Stimulated activated naive CD8-positive, alpha-beta T cell treated with anti-CD3 and anti-CD28 coated beads, Interleukin-15, Interleukin-2, amounts not matched to agents 100 U/mL and 50 U/mL, for 24 hours (primary cell): ENCODE measurements around the gene OSBPL6.
A peak's percentile ranks its signal among the peaks of the same experiment; 100 is the strongest.
"Not testable (repeated sequence)": the region's sequence is repeated elsewhere in the genome, so short reads cannot be mapped to it uniquely, and the experiment has no call there.

Source experiments
- ATAC-seq: fragments of 150-1000 bp; cut with Tn5 transposase; one replicate; pipeline ENCODE4 v1.10.0; 2021
- DNase-seq: peaks from one replicate; pipeline ENCODE4 v3.0.0; 2021

Gene OSBPL6

GRCh38 chr2:178304333-178304732, 110.0 kb downstream of the OSBPL6 start:
- DNase-seq: no peak
- no peak for ATAC-seq

DNA sequence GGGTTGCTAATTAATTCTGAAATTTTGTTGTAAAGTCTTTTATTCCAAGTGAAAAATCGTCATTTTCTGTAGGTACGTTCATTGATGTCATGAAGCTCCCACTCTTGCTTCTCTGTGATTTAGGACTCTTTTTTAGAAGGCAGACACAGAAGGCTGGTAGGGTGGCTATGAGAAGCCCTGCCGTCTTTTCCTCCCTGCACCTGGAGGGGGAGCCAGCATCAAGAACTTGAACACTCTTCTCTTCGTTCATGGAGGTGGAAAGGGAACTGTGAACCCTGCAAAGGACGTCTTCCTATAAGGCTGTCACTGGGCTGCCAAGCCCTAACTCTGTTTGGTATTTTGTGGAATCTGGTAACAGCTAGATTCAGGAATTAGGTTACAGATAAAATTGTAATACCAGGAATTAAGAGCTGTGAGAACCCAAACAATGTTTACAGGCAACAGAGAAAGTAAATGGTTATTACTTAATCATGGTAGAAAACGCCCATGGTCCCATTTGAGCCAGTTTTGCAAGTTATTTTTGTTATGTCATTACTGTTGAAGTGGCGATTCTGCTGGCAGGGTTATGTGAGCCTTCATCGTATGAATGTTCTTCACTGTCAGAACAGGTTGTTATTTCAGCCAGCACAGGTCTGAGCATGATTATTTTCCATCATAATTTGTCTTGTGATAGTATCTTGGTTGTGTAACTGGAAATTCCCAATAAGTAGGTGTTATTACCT, 112.2 kb downstream of the OSBPL6 start:
- DNase-seq (peak; percentile 41), ATAC-seq (no peak)

GRCh38 chr2:178307650-178308049, 113.3 kb downstream of the OSBPL6 start:
- DNase-seq: no peak
- no peak for ATAC-seq

- ATAC-seq (no peak), DNase-seq (no peak)
Measured at GRCh38 chr2:178309541-178309940, 115.2 kb downstream of the OSBPL6 start.

DNA sequence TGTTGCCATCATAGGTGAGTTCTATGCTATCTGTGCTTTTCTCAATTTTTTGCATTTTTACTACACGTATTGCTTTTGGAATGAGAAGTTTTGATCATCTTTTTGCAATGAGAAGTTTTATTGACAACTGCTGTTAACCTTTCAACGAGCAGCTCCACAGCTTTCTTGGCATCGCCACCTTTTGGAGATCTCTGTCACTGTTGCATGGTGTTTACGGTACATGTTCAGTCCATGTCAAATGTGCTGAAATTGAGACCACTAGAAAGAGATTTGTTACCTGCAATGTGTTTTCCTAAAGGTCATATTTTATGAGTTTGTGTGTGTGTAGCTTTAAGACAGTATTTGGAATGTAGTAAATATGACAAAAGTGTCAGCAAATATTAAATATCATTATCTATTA, 120.8 kb downstream of the OSBPL6 start:
- ATAC-seq: no peak

DNA sequence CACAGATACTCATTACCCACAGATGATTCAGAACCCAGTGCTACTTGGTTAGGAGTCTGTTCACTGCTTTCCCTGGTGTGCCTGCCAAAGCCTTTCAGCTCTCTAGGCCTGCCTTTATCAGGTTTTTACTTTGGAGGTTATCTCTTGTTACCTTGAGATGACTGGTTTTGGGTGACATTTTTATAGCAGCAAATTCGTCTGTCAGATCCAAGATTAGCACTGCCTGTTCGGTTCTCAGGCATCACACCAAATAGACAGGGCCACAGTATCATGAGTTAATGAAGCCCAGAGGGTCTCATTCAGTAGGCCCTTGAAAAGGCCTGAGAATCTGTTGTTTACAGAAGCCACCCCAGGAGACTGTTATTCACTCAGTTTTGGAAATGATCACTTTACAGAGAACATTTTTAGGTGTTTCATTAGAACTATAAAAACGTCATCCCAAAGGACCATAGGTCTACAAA, 121.2 kb downstream of the OSBPL6 start:
- DNase-seq: no peak
- ATAC-seq: no peak

More for the DNA sequence above, 120.8 kb downstream of the OSBPL6 start:
- no peak for DNase-seq

DNA sequence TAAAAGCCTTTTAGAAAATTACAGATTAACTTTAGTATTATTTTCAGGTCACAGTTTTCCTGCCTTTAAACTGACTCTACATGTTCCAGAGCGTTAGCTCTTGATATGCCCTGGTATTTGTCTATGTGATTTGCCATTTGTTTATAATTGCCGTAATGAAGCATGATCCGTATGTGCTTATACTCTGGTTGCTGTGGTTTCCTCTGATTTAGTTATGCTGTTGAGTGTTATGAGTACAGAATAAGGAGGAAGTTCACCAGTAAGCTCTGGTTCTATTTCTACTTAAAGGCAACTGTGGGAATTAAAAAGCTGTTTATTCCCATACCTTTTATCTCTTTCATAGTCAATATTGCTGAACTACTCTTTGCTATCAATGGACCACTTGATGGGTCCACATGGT, 123.5 kb downstream of the OSBPL6 start:
- no peak for DNase-seq
- no peak for ATAC-seq

DNA sequence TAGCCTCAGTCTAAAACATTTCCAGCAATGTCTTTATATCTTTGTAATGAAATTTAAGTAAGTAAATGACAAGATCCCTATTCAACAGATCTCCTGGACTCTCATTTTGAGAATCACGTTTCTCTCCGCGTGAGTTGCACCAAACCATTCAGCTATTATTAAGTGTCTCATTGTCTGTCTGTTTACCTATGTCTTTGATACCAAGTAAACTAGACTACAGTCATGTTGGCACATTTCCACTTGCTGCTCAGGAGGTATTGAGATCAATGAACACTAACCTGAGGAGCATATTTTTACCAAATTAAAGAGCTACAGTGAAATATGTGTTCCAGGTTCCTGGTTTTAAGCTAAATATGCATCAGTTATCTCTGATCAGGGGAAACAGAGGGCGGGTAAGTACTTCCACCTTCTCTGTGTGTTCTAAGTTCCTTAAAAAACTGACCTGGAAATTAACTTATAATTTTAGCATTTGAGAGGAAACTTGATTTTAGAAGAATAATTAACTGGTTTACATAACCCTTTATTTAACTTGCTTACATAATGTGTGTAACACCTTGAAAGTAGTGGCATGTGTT, 125.8 kb downstream of the OSBPL6 start:
- DNase-seq (no peak), ATAC-seq (no peak)

DNA sequence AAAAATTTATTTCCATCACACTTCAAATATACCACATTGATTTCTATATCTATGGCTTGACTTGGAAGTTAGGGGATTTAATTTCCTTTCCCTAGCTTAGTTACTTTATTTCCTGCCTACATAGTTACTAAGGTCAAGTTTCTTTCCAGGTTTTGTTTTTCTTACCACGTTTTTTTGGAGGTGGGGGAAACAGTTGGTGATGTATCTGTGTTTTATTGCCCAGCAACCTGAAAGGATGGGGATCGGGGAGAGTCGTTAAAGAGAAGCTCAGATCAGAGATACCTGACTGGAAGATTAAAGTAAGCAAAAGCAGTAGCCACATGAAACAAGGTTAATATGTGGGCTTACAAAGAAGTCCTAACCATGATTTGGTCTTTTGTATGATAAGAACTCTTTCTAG, 127.8 kb downstream of the OSBPL6 start:
- ATAC-seq (no peak), DNase-seq (no peak)

GRCh38 chr2:178323331-178323730, 129.0 kb downstream of the OSBPL6 start:
- ATAC-seq, DNase-seq: not testable (repeated sequence)

DNA sequence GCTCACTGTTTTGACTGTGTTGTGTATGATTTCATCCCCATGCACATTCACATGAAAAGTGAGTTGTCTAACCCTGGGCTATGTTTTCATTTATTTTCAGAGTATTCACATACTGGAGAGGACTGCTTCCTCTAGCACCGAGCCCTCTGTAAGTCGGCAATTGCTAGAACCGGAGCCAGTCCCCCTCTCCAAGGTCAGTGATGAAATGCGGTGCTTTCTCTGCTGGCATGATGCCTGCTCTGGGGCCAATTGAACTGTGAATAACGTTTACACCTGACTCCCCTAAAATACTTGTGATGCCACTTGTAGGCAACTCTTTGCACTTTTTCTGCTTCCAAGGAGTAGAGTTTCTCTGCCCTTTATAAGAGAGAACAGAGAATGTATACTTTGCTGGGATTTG, 129.8 kb downstream of the OSBPL6 start:
- no peak for ATAC-seq

GRCh38 chr2:178325268-178325667, 131.0 kb downstream of the OSBPL6 start:
- DNase-seq: no peak
- ATAC-seq: no peak

More for the DNA sequence above, 129.8 kb downstream of the OSBPL6 start:
- no peak for DNase-seq

DNA sequence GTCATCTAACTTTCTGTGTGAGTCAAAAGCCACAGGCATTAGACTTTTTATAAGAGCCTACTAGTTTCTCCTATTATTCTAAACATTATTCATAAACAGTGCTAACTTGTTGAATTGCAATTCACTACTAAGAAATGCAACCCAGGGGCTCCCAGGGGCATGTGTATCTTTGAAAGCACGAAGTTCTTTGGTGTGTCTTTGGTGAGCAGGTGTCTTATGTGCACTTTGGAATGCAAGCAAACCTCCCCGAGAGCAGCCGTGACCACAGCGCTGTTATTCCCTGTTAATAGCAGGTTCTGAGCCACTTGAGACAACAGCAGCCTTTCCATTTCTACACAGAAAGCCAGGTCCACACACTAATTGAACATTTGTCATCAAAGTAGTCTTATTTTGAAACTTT, 133.2 kb downstream of the OSBPL6 start:
- ATAC-seq (no peak), DNase-seq (no peak)

DNA sequence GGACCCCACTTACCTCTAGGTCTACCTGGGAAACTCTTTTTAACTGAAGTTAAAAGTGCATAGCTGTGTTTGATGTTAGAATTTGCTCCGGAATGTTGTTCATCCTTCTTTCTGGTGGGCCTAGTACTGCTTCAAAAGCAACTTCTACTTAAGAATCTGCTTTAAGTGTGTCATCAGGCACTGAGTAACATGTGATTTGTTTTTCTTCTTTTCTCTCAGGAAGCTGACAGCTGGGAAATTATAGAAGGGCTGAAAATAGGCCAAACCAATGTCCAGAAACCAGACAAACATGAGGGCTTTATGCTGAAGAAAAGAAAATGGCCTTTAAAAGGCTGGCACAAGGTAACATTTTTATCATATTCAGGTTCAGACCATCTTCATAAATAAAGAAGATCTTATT, 133.7 kb downstream of the OSBPL6 start:
- DNase-seq (no peak), ATAC-seq (no peak)

GRCh38 chr2:178330175-178331017, 136.1 kb downstream of the OSBPL6 start:
- DNase-seq: no peak
- no peak for ATAC-seq

DNA sequence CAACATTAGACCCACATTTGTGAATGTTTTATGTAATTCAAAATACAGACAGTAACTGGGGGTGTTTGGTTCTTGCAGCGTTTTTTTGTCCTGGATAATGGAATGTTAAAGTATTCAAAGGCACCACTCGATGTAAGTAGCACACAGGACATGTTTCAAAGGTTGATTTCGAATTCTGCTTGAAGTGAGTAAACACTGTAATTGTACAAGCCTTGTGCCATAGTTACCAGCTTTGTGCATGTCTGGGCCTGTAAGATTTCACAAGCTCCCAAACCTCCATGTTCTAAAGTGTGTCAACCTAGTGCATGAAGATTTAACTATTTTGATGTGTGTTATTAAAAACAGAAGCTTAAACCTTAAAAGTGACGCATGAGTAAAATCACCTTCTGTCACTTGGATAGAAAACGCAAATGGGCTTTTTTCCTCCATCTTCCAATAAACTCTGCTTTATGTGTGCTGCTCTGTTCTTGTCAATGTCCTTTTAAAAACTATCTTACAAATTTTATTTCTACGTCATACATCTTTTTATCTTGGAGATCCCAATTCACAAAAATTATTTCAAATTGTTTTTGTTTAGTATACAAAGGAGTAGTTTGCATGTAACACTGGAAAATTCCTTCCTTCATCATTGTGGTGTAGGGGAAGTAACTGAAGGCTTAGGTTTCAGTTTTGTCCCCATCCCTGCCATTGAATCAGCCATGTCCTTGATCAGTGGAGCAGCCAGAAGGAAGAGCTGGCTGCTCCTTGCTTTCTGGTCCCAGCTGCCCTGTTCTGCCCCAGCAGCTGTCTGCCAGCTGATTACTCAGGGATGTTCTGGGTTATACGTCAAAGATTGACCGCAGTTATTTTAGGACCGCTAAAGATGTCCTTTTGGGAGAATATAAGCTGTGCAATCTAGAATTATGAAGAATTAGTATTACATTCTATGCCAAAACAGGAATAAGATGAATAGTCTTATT, 137.4 kb downstream of the OSBPL6 start:
- DNase-seq (no peak), ATAC-seq (no peak)

DNA sequence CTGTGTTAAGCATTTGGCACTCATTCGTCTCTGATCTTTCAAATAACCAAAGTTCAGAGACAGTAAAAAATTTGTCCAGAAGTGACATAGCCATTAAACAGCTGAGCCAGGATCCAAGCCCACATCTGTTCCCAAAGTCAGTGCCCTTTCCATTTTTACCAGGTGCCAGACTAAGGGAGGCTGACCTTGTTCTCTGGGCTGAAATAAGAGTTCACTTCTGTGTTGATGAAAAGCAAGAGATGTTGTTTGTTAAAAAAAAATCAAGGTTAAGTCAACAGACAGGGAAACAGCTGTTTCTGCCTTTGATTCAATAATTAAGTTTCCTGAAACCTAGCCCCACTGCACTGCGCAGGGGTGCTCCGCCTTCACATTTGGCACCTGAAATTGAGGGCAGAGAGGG, 139.5 kb downstream of the OSBPL6 start:
- ATAC-seq (no peak), DNase-seq (no peak)

DNA sequence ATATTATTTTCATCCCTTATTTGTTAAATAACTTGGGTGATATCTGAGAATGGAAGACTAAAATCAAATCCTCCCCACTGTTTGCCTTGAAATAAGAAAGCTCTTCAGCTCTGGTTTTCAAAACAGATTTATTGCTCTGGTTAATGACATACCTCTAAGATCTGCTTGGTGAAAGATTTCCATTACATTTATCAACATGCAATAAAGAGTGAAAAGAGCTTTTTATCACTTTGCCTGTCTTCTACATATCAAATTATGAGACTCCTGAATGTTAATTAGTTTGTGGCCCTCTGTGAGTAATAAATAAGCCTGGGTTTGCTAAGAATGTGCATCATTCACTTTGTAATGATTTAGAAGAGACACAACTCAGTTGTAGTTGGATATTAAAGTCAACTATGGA, 140.9 kb downstream of the OSBPL6 start:
- no peak for ATAC-seq
- no peak for DNase-seq

- no peak for ATAC-seq
- no peak for DNase-seq
Measured at GRCh38 chr2:178344121-178344520, 149.8 kb downstream of the OSBPL6 start.

- no peak for ATAC-seq
- no peak for DNase-seq
Measured at GRCh38 chr2:178345951-178346350, 151.6 kb downstream of the OSBPL6 start.

DNA sequence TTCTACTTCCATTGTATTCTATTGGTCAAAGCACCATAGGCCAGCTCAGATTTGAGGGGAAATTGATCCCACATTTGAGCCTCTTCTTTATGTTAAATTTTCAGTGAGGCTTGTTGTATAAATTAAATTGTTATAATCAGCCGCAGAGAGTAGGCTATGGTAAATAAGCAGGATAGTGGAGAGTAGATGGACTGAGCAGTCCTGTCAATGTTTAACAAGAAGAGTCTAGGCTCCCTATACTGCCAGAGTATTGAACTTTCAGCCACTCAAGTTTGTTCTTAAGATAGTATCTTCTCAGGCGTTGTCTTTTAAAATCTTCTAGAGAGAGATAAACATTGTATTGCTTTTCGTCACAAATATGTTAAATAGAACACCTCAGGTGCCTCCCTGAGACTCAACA, 155.7 kb downstream of the OSBPL6 start:
- ATAC-seq: no peak
- no peak for DNase-seq

DNA sequence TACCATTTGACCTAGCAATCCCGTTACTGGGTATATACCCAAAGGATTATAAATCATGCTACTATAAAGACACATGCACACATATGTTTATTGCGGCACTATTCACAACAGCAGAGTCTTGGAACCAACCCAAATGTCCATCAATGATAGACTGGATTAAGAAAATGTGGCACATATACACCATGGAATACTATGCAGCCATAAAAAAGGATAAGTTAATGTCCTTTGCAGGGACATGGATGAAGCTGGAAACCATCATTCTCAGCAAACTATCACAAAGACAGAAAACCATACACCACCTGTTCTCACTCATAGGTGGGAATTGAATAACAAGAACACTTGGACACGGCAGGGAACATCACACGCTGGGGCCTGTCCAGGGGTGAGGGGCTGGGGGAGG, 163.4 kb downstream of the OSBPL6 start:
- DNase-seq, ATAC-seq: not testable (repeated sequence)
